SKM-1 (cell line): Measurements from ENCODE around the gene THAP9.

Source experiments
- DNase-seq: peaks from one replicate; lab custom pipeline; 2025; ENCODE audit not compliant: unreplicated experiment; lab: John Stamatoyannopoulos, UW

Gene THAP9

DNA sequence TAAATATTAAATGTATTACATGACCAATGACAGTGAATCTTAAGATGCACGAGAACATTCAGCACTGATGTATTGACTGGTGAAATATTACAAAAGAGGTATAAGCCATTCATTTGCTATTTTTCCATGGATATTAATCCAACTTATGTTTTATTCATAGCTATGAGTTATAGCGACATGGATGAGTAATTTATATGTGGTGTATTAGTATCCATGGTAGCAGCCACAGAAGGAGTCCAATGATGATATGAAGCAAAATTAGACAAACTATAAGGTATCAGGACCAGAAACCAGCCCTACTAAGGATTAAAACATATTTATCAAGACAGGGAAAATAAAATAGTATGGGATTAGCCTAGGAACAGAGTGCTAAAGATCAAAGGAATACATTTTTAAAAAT, 50.7 kb downstream of the THAP9 start:
- no peak for DNase-seq

DNA sequence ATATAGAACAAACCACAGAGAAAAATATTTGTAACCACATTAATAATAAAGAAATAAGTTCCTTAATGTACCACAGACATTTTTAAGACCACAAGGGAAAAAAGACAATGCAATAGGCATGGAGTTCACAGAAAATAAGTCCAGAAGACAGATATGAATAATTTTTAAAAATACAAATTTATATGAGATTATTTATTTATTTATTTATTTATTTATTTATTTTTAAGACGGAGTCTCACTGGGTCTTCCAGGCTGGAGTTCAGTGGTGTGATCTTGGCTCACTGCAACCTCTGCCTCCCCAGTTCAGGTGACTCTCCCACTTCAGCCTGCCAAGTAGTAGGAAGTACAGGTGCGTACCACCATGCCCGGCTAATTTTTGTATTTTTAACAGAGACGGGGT, 53.7 kb downstream of the THAP9 start:
- no peak for DNase-seq

DNA sequence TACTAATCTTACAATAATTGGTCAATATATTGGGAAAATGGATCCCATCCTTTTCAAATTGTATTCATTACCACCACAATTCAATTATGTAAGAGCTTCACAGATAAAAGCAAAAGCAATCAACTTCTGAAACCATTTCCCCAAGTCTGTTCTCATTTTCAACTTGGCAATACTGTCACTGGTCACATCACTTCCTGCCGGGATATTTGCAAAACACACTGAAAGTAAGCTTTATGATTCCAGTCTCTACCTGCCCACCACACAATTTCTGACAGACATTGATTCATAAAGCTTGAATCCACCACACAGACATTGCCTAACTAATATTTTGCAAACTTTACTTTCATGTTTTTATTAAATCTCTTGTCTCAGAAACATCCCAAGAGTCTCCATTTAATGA, 56.5 kb downstream of the THAP9 start:
- DNase-seq: no peak

DNA sequence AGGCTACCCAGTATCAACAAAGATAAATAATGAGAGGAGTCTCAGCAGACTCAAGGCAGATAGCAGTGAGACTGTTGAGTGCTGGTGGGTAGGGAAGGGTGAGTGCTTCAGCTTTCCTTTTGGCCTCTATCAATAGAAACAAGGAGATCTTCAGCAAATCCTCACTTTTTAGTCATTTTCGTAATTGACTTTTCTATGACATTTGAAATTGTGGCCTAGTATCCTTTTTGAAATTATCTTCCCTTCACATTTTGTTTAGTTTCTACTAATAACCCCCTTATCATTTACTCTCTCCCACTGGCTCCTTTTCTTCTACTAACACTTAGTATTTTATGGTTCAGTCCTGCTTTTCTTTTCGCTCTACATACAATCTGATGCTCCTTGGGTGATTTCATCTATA, 65.2 kb downstream of the THAP9 start:
- DNase-seq: no peak

DNA sequence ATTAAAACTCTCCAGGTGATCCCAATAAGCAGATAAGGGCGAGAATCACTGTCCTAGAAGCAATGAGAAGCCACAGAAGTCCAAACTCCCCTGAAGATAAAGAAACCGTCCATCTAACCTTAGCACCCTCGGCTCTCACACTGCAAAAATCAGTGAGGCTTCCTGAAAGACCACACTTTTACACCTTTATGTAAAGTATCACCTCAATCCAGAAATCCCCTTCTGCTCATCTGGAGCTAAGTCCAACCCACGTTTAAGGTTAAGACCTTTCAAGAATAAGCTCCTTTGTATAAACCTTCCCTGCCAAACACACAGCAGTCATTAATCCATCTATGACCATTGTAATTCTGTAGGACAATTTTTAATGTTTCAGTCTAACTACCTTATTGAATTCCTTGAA, 68.4 kb downstream of the THAP9 start:
- no peak for DNase-seq

DNA sequence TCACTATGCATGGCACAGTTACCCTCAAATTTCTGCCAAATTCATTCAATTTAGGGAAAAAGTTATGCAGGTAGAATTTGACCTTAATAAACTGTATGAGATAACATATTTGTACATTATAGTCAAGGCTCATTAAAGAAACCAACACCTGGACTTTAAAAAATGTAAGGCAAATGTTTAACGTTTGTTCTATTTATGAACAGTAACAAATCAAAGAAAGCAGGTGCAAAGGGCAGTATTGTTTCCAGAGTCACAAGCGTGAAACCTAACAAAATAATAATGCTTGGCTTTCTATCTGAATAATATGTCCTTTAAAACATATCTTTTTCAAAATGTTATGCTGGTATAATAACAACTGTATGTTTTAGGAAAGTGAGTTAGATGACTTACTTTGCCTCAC, 68.9 kb downstream of the THAP9 start:
- no peak for DNase-seq
